MCF 10A (cell line): ENCODE results near the gene CPA4. TPM values are rescaled to one million over a fixed set of nuclear protein-coding genes. Genes with fewer than 3 reads are reported as not detected.
A peak's percentile ranks its signal among the peaks of the same experiment; 100 is the strongest.

Source experiments
- BruUV-seq: library from RNA; stranded (reverse); fragments of 400-500 nt; replicated peaks from 2 replicates; lab custom pipeline; 2021; lab: Mats Ljungman, UMichigan
- CTCF ChIA-PET: fragments of 300-600 bp; sonication (Branson Sonifier 250); formaldehyde crosslinking; extraction: SDS; loops from one replicate; lab custom pipeline; 2021; ENCODE audit warnings: antibody characterized with exemption, inconsistent platforms; lab: Yijun Ruan, JAX
- POLR2A ChIA-PET: fragments of 300-600, 350-650 bp; sonication (Branson Sonifier 250); formaldehyde crosslinking; extraction: SDS; loops from one replicate; lab custom pipeline; 2020; ENCODE audit warnings: antibody characterized with exemption, inconsistent platforms; lab: Yijun Ruan, JAX
- DNase-seq: peaks from one replicate; pipeline ENCODE4 v3.0.0-alpha.2; 2018; ENCODE audit not compliant: unreplicated experiment
- H3K27ac Mint-ChIP-seq: one replicate; pipeline ENCODE4 v1.8.0; 2022; ENCODE audit warnings: mild to moderate bottlenecking, low read depth, mixed read lengths; ENCODE audit not compliant: unreplicated experiment
- H3K27me3 Mint-ChIP-seq: one replicate; pipeline ENCODE4 v1.8.0; 2022; ENCODE audit warnings: mixed read lengths; ENCODE audit not compliant: insufficient read depth, unreplicated experiment
- H3K36me3 Mint-ChIP-seq: one replicate; pipeline ENCODE4 v1.8.0; 2022; ENCODE audit warnings: mild to moderate bottlenecking, moderate library complexity, mixed read lengths; ENCODE audit not compliant: insufficient read depth, unreplicated experiment
- H3K4me1 Mint-ChIP-seq: one replicate; pipeline ENCODE4 v1.8.0; 2022; ENCODE audit warnings: mixed read lengths; ENCODE audit not compliant: insufficient read depth, unreplicated experiment
- H3K4me3 Mint-ChIP-seq: one replicate; pipeline ENCODE4 v1.8.0; 2022; ENCODE audit warnings: mild to moderate bottlenecking, moderate library complexity, mixed read lengths; ENCODE audit not compliant: unreplicated experiment
- H3K9me3 Mint-ChIP-seq: one replicate; pipeline ENCODE4 v1.8.0; 2022; ENCODE audit warnings: mixed read lengths; ENCODE audit not compliant: unreplicated experiment
- CTCF ChIP-seq: fragments of 200-600 bp; IDR thresholded peaks from one replicate; pipeline ENCODE4 v1.8.0; 2022; ENCODE audit warnings: antibody characterized with exemption, mild to moderate bottlenecking; ENCODE audit not compliant: unreplicated experiment
- intact Hi-C: fragments of 100-400 bp; cut with micrococcal nuclease; formaldehyde crosslinking; loops from 2 replicates; pipeline ENCODE4 v1.14.1; 2022
- total RNA-seq: library from RNA; stranded (reverse); gene quantifications from 2 replicates; pipeline ENCODE4 v1.2.3, GENCODE V29; 2022

The CPA4 gene
- total RNA-seq, 1 experiment from 2014 or later, result 4.3 TPM

- no peak for DNase-seq
- Mint-ChIP-seq H3K36me3 (no peaks in the 10 kb centered on the region), H3K4me1 (no peaks in the 10 kb centered on the region), H3K9me3 (no peaks in the 10 kb centered on the region), H3K27me3 (no peaks in the 10 kb centered on the region), H3K27ac (no peak overlapping the region), H3K4me3 (no peak overlapping the region)
- intact Hi-C loops, result no loop called here
- no peak for TF ChIP-seq CTCF
- no TSS peak for BruUV-seq
- CTCF ChIA-PET, result interaction anchor here (0.6 kb wide), 1 partner anchor 21 kb away, joined by 3 read pairs; no protein-coding TSS in a partner anchor
- POLR2A ChIA-PET, result interaction anchor here (0.8 kb wide), 1 partner anchor 1160 kb away, joined by 3 read pairs; no protein-coding TSS in a partner anchor
Observed at GRCh38 chr7:130269318-130269694, 23.7 kb upstream of the CPA4 start.

- Mint-ChIP-seq H3K9me3 (no peaks in the 10 kb centered on the region), H3K36me3 (no peaks in the 10 kb centered on the region), H3K27ac (no peak overlapping the region), H3K27me3 (no peaks in the 10 kb centered on the region), H3K4me3 (no peak overlapping the region), H3K4me1 (peaks cover 12% of the 10 kb centered on the region)
- ChIA-PET POLR2A (interaction anchor here (0.7 to 3.6 kb wide), 3 partner anchors 22 to 223 kb away, joined by 3 to 17 read pairs (median 5); partner anchors contain the start of genes CPA4 and TMEM209), CTCF (no interaction called here)
- BruUV-seq, result no TSS peak
- no peak for DNase-seq
- TF ChIP-seq CTCF, result no peak
- intact Hi-C loops, result no loop called here
Observed at GRCh38 chr7:130270947-130271800, 21.8 kb upstream of the CPA4 start.

GRCh38 chr7:130272381-130273080 lies 20.4 kb upstream of the CPA4 start:
- ChIA-PET POLR2A (interaction anchor here (0.5 to 3.6 kb wide), 5 partner anchors 16 to 631 kb away, joined by 3 to 17 read pairs (median 3); partner anchors contain the start of genes CPA4 and TMEM209), CTCF (interaction anchor here (1.0 kb wide), 1 partner anchor 29 kb away, joined by 3 read pairs; no protein-coding TSS in a partner anchor)
- intact Hi-C loops, result no loop called here
- BruUV-seq, result no TSS peak
- Mint-ChIP-seq H3K27me3 (no peaks in the 10 kb centered on the region), H3K4me3 (no peak overlapping the region), H3K9me3 (no peaks in the 10 kb centered on the region), H3K27ac (no peak overlapping the region), H3K4me1 (peaks cover 24% of the 10 kb centered on the region), H3K36me3 (peaks cover 2% of the 10 kb centered on the region)
- peak; percentile 54 for DNase-seq
- TF ChIP-seq CTCF, result no peak
